Adipose tissue (tissue), 3 donors: ENCODE measurements around the gene RPS15A. TPM values are rescaled to one million over a fixed set of nuclear protein-coding genes. Genes with fewer than 3 reads are reported as not detected.
"Not testable (repeated sequence)": the region's sequence is repeated elsewhere in the genome, so short reads cannot be mapped to it uniquely, and the experiment has no call there.

ENCODE experiments used
- H3K27ac ChIP-seq: one replicate; pipeline ENCODE4 v1.5.1; 2013; ENCODE audit warnings: low read depth, low read length
- WGBS, 3 donors: extraction: QIAGEN DNeasy Blood & Tissue Kit; methylation state at CpG; one replicate each; pipeline ENCODE4 v1.1.7; 2013; 5-methylcytosine and 5-hydroxymethylcytosine counted together
- polyA plus RNA-seq, 3 donors: library from polyadenylated mRNA; stranded (reverse); fragments of 200-250 nt; gene quantifications; one replicate each; pipeline ENCODE4 v1.2.3, GENCODE V29; 2013
- donor health status: healthy with polysubstance abuse.
- donor health status: Bipolar disorder and iron deficiency.
- donor health status: healthy.

RPS15A gene
- polyA plus RNA-seq, 3 donors: 2,575 to 6,839 (median 3,547) TPM

GRCh38 chr16:18770336-18770962, 19.7 kb downstream of the RPS15A start:
- WGBS, 3 donors: 93 to 94% (median 93%) methylated on average over 11 of the region's 11 CpGs

DNA sequence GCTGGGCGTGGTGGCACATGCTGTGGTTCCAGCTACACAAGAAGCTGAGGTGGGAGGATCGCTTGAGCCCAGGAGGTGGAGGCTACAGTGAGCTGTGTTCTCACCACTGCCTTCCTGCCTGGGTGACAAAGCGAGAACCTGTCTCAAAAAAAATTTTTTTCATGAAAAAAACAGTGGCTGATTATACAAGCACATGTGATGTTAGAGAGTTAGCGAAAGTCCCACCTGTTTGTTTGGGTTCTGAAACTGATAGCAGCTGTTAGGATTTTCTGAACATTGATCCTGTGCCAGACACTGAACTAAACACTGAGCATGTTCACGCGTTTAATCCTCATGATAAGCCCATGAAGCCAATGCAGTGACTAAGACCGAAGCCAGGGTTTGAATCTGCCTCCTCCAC, 22.9 kb downstream of the RPS15A start:
- H3K27ac ChIP-seq: not testable (repeated sequence)
- 49 to 76% (median 72%) methylated on average over 4 to 6 of the region's 7 CpGs for WGBS, 3 donors

More at GRCh38 chr16:18770336-18770962, 19.7 kb downstream of the RPS15A start:
- not testable (repeated sequence) for H3K27ac ChIP-seq

DNA sequence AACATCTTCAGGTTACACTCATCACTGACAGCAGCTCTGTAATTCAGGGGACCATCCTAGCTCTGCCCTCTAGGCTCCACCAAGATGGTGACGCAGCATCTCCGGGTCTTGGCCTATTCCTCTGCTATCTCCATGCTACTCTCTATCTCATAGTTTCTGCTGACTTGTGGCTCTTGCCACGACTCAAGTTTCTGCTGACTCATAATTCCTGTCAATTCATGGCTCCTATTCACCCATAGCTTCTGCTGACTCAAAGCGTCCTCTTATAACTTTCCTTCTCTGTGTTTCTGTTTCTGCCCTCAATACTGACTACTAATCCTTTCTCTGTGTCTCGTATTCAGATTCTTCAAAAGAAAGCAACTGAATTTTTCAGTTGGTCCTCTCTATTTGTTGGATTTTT, 27.4 kb downstream of the RPS15A start:
- WGBS, 3 donors: 17 to 48% (median 34%) methylated on average over 3 of the region's 5 CpGs
- not testable (repeated sequence) for H3K27ac ChIP-seq

- WGBS, 3 donors: 18 to 43% (median 28%) methylated on average over 9 to 19 of the region's 21 CpGs
- not testable (repeated sequence) for H3K27ac ChIP-seq
Observed at GRCh38 chr16:18759598-18760520, 30.3 kb downstream of the RPS15A start.

GRCh38 chr16:18757960-18758660, 32.0 kb downstream of the RPS15A start:
- not testable (repeated sequence) for H3K27ac ChIP-seq
- WGBS, 3 donors: 7 to 61% (median 10%) methylated on average over 2 to 3 of the region's 10 CpGs

DNA sequence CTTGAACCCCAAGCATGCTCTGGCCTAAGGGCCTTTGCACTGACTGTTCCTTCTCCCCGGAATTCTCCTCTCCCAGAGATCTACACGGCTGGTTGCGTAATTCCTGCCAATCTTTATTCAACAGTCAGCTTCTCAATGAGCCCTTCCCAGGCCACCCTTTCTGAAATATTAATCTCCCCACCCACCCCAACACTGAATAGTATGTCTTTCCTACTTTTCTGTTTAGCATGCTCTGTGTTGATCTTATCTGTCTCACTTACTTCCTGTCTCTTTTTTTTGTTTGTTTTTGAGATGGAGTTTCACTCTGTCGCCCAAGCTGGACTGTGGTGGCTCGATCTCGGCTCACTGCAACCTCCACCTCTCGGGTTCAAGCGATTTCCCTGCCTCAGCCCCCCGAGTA, 33.5 kb downstream of the RPS15A start:
- 68 to 78% (median 76%) methylated on average over 9 of the region's 9 CpGs for WGBS, 3 donors
- not testable (repeated sequence) for H3K27ac ChIP-seq

DNA sequence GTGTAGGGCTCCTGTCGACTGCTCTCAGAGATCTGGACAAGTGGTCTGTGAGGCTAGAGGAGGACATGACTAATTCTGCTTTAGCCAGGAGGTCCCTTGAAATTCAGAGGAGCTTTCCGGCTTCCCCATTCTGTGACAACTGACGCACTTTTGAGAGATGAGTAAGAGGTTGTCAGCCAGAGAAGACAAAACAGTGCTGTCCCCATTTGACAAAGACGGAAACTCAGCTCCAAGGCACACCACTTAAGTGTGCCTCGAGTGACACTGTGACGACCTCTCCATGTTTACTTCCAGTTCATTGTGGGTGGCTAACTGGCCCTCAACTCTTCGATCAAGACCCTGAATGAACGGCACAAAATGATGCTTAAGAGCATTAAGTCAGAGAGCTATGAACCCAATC, 47.3 kb downstream of the RPS15A start:
- 65 to 70% (median 68%) methylated on average over 4 to 5 of the region's 8 CpGs for WGBS, 3 donors
- not testable (repeated sequence) for H3K27ac ChIP-seq

DNA sequence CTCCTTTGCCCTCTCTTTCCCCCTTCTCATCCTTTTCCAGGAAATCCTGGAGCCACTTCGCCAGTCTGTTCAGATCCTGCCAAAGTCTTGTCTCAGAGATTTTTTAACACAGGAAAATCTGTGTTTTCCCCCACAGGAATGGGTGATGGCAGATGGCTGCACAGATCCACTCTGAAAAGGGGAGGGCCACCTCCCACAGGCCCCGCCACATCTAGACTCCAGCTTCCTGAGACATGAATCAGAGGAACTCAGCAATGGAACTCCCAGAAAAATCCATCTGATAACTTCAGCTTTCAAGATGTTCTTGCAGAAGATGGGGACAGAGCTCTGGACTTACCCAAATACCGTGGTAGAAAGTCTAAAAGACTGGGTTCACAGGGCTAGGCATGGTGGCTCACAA, 50.1 kb downstream of the RPS15A start:
- 52 to 86% (median 63%) methylated on average over 1 of the region's 3 CpGs for WGBS, 3 donors
- not testable (repeated sequence) for H3K27ac ChIP-seq

- not testable (repeated sequence) for H3K27ac ChIP-seq
- WGBS, 3 donors: 67 to 87% (median 78%) methylated on average over 3 to 4 of the region's 4 CpGs
Observed at GRCh38 chr16:18738768-18739167, 51.4 kb downstream of the RPS15A start.

- WGBS, 3 donors: 88 to 94% (median 93%) methylated on average over 18 to 27 of the region's 27 CpGs
- not testable (repeated sequence) for H3K27ac ChIP-seq
Observed at GRCh38 chr16:18734279-18734678, 55.9 kb downstream of the RPS15A start.

Other genes with a start within 250 kb of the RPS15A start
- 100 to 1,000 TPM in 1 of 3 donors, 10 to 100 TPM in 2; 47.8 to 147 (median 53.5) TPM for gene NOMO2, start 228.2 kb downstream of the RPS15A start, polyA plus RNA-seq
- gene ARL6IP1, start 11.2 kb upstream of the RPS15A start, polyA plus RNA-seq: 100 to 1,000 TPM in 1 of 3 donors, 10 to 100 TPM in 2; 45.0 to 112 (median 95.8) TPM
- 10 to 100 TPM in 1 of 3 donors, 1 to 10 TPM in 2; 7.5 to 12.6 (median 8.0) TPM for gene SMG1, start 136.1 kb upstream of the RPS15A start, polyA plus RNA-seq
- gene TMC7, start 193.6 kb upstream of the RPS15A start, polyA plus RNA-seq: 1 to 10 TPM in 2 of 3 donors, under 1 TPM in 1; 0.30 to 2.0 (median 1.3) TPM